Upper lobe of left lung (tissue), 6 donors: ENCODE data around the gene SLCO3A1. TPM values are rescaled to one million over a fixed set of nuclear protein-coding genes. Genes with fewer than 3 reads are reported as not detected.

Experiments used
- ATAC-seq, 2 donors: fragments of 200-7000 bp; cut with Tn5 transposase; one replicate each; pipeline ENCODE4 v1.9.1; 2022; ENCODE audit warnings: mild to moderate bottlenecking in 2 of 2, moderate library complexity in 2 of 2; ENCODE audit not compliant: low FRiP score in 2 of 2
- DNase-seq, 2 donors: peaks; one replicate each; pipeline ENCODE4 v3.0.0-alpha.2; 2019 to 2020
- H3K27ac ChIP-seq, 4 donors: fragments of 200-600 bp; sonication (generic); one replicate each; pipeline ENCODE4 v1.5.1; 2016 to 2019
- H3K27me3 ChIP-seq, 4 donors: fragments of 200-600 bp; sonication (generic); one replicate each; pipeline ENCODE4 v1.5.1; 2017 to 2019
- H3K36me3 ChIP-seq, 4 donors: fragments of 200-600 bp; sonication (generic); one replicate each; pipeline ENCODE4 v1.5.1; 2016 to 2019
- H3K4me1 ChIP-seq, 4 donors: fragments of 200-600 bp; sonication (generic); one replicate each; pipeline ENCODE4 v1.5.1; 2018 to 2019
- H3K4me3 ChIP-seq, 4 donors: fragments of 200-600 bp; sonication (generic); one replicate each; pipeline ENCODE4 v1.5.1; 2017 to 2019; ENCODE audit warnings: mild to moderate bottlenecking in 2 of 4, moderate library complexity in 1 of 4
- H3K9me3 ChIP-seq, 4 donors: fragments of 200-600 bp; sonication (generic); one replicate each; pipeline ENCODE4 v1.5.1; 2018 to 2019
- EP300 ChIP-seq, 4 donors: sonication (generic); formaldehyde crosslinking; IDR thresholded peaks; one replicate each; pipeline ENCODE4 v1.5.1; 2017; ENCODE audit warnings: antibody characterized with exemption in 4 of 4, control low read depth in 2 of 4
- POLR2A ChIP-seq, 4 donors: fragments of 450-650 bp; IDR thresholded peaks; one replicate each; pipeline ENCODE4 v1.5.1; 2016 to 2017; ENCODE audit warnings: antibody characterized with exemption in 4 of 4, mild to moderate bottlenecking in 2 of 4
- POLR2AphosphoS5 ChIP-seq, 2 donors: sonication (generic); formaldehyde crosslinking; IDR thresholded peaks; one replicate each; pipeline ENCODE4 v1.5.1; 2017; ENCODE audit warnings: antibody characterized with exemption in 2 of 2
- WGBS, 2 donors: methylation state at CpG; one replicate each; pipeline ENCODE4 v1.1.5; 2017 to 2018; 5-methylcytosine and 5-hydroxymethylcytosine counted together
- total RNA-seq, 6 donors: library from RNA; depleted of rRNA in 4 of 6; stranded (reverse); fragments of >200 nt in 4 of 6; gene quantifications; one replicate each; pipeline versions ENCODE4 v1.1.0 to v1.2.1, GENCODE V29; 2016 to 2021
- TF ChIP-seq, protein P1 (sequence below), 6 experiments: fragments of 450-650 bp in 4 of 6; fragments of 200-600 bp in 2 of 6; sonication (generic) in 2 of 6; IDR thresholded peaks; one replicate each; pipeline ENCODE4 v1.5.1; 2016 to 2019; ENCODE audit warnings: antibody characterized with exemption in 6 of 6
- donor health status: DM: no; HTN: no; CAD: no; lungs with moderate emphysema.
- donor health status: DM: no; HTN: yes; CAD: no; lungs with severe emphysema.

Gene SLCO3A1
- total RNA-seq, 6 donors from 2014 or later, result 29.3 to 56.6 (median 46.7) TPM

DNA sequence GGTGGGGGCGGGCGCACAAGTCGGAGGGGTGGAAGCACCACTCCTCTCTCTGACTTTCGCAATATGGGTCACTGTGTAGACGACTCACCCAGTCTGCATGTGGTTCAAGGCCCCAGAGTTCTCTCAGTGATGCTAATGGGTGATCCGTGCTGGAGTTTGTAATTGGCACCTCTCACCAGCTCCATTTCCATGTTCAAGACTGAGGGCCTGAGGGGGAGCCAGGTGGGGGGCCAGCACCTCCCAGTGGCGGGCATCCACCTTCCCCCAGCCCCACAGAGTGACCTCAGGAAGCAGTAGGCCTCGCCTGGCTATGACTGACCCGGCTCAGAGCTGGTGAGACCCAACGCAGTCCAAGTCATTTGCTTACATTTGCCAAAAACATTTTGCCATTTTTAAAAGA lies 310.1 kb downstream of the SLCO3A1 start:
- no peaks in the 10 kb centered on the region for H3K27me3 ChIP-seq
- H3K27ac ChIP-seq, result no peak overlapping the region
- peaks cover 0 to 48% (median 20%) of the 10 kb centered on the region in 4 donors for H3K36me3 ChIP-seq
- 75 to 76% methylated on average over 8 to 10 of the region's 10 CpGs for WGBS, 2 donors
- peak in 1 of 2 donors; percentile 47 for DNase-seq
- no peak overlapping the region for H3K4me3 ChIP-seq
- H3K9me3 ChIP-seq, result no peaks in the 10 kb centered on the region
- TF ChIP-seq, protein P1, sequence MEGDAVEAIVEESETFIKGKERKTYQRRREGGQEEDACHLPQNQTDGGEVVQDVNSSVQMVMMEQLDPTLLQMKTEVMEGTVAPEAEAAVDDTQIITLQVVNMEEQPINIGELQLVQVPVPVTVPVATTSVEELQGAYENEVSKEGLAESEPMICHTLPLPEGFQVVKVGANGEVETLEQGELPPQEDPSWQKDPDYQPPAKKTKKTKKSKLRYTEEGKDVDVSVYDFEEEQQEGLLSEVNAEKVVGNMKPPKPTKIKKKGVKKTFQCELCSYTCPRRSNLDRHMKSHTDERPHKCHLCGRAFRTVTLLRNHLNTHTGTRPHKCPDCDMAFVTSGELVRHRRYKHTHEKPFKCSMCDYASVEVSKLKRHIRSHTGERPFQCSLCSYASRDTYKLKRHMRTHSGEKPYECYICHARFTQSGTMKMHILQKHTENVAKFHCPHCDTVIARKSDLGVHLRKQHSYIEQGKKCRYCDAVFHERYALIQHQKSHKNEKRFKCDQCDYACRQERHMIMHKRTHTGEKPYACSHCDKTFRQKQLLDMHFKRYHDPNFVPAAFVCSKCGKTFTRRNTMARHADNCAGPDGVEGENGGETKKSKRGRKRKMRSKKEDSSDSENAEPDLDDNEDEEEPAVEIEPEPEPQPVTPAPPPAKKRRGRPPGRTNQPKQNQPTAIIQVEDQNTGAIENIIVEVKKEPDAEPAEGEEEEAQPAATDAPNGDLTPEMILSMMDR (IDR thresholded peaks at IDR 0.05), result no peak
- no peak for TF ChIP-seq POLR2A (IDR thresholded peaks at IDR 0.05)
- TF ChIP-seq POLR2AphosphoS5 (IDR thresholded peaks at IDR 0.05), result no peak
- TF ChIP-seq EP300 (IDR thresholded peaks at IDR 0.05), result no peak
- ATAC-seq, result no peak
- H3K4me1 ChIP-seq, result no peaks in the 10 kb centered on the region

- no peak for ATAC-seq
- peaks cover 0 to 48% (median 20%) of the 10 kb centered on the region in 4 donors for H3K36me3 ChIP-seq
- no peaks in the 10 kb centered on the region for H3K9me3 ChIP-seq
Measured at GRCh38 chr15:92164327-92165000, 311.0 kb downstream of the SLCO3A1 start.

DNA sequence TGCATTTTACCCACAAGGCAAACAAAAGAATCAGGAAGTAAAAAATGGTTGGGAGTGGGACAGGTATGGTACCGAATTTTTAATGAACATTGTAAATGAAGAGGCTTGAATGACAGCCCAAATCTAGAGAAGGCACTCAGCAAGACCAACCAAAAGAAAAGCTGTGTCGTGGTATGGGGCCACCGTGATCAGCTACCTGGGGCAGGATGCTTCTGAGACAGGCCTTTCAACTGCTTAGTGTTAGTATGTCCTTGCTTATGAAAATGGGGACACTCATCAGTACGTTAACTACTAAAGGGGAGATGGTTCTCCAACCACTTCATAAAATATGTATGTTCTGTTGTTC lies 311.5 kb downstream of the SLCO3A1 start:
- DNase-seq, result no peak
- no peaks in the 10 kb centered on the region for H3K9me3 ChIP-seq
- no peaks in the 10 kb centered on the region for H3K4me1 ChIP-seq
- WGBS, 2 donors, result 69 to 90% methylated on average over 4 of the region's 4 CpGs
- H3K36me3 ChIP-seq, result peaks cover 0 to 48% (median 20%) of the 10 kb centered on the region in 4 donors
- H3K27me3 ChIP-seq, result no peaks in the 10 kb centered on the region
- ATAC-seq, result no peak
- TF ChIP-seq EP300 (IDR thresholded peaks at IDR 0.05) (no peak), POLR2AphosphoS5 (IDR thresholded peaks at IDR 0.05) (no peak), POLR2A (IDR thresholded peaks at IDR 0.05) (no peak)
- TF ChIP-seq, protein P1 (IDR thresholded peaks at IDR 0.05), result no peak
- no peak overlapping the region for H3K4me3 ChIP-seq
- no peak overlapping the region for H3K27ac ChIP-seq

More at GRCh38 chr15:92164327-92165000, 311.0 kb downstream of the SLCO3A1 start:
- Histone ChIP-seq H3K4me1 (no peaks in the 10 kb centered on the region), H3K4me3 (no peak overlapping the region), H3K27ac (no peak overlapping the region), H3K27me3 (no peaks in the 10 kb centered on the region)
- TF ChIP-seq EP300 (IDR thresholded peaks at IDR 0.05) (no peak), POLR2AphosphoS5 (IDR thresholded peaks at IDR 0.05) (no peak), POLR2A (IDR thresholded peaks at IDR 0.05) (no peak)
- TF ChIP-seq, protein P1 (IDR thresholded peaks at IDR 0.05), result no peak
- WGBS, 2 donors, result 86 to 89% methylated on average over 10 of the region's 10 CpGs
- DNase-seq, result no peak

DNA sequence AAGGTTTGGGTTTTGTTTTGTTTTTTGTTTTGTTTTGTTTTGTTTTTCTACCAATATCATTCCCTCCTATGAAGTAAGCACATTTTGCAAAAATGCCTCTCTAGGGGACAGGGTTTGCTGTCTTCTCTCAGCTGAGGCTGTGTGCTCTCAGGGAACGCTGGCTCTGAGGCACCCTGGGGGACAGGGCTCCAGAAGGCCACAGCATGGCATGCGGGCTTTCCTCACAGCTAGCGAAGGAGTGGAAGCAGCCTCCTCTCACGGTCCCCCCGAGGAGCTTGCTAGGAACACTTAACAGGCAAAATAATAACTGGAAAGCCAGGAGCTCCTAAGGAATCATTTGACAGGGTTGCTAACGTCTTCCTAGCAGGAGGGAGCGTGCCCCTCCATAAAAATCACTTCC lies 312.5 kb downstream of the SLCO3A1 start:
- no peak for ATAC-seq
- H3K36me3 ChIP-seq, result peaks cover 0 to 48% (median 20%) of the 10 kb centered on the region in 4 donors
- 84 to 93% methylated on average over 5 to 7 of the region's 7 CpGs for WGBS, 2 donors

More for the DNA sequence above, 312.5 kb downstream of the SLCO3A1 start:
- Histone ChIP-seq H3K4me3 (no peak overlapping the region), H3K27ac (no peak overlapping the region), H3K27me3 (no peaks in the 10 kb centered on the region), H3K9me3 (no peaks in the 10 kb centered on the region), H3K4me1 (no peaks in the 10 kb centered on the region)
- TF ChIP-seq, protein P1 (IDR thresholded peaks at IDR 0.05), result no peak
- TF ChIP-seq POLR2AphosphoS5 (IDR thresholded peaks at IDR 0.05), result no peak
- no peak for TF ChIP-seq POLR2A (IDR thresholded peaks at IDR 0.05)
- TF ChIP-seq EP300 (IDR thresholded peaks at IDR 0.05), result no peak
- no peak for DNase-seq
